ENCODE measurements around the gene SHISAL1. TPM values are rescaled to one million over a fixed set of nuclear protein-coding genes. Genes with fewer than 3 reads are reported as not detected.
"Not testable (repeated sequence)": the region's sequence is repeated elsewhere in the genome, so short reads cannot be mapped to it uniquely, and the experiment has no call there.

Gene SHISAL1
- total RNA-seq, 2 donors from 2014 or later = not detected

GRCh38 chr22:44311104-44311854 is 1.5 kb downstream of the SHISAL1 start:
- Mint-ChIP-seq H3K4me1 (ENCODE audit: low read depth in 2 of 2) (peaks cover 10 to 13% of the 10 kb centered on the region in 2 donors), H3K27me3 (no peaks in the 10 kb centered on the region), H3K27ac (no peak overlapping the region), H3K4me3 (no peak overlapping the region), H3K9me3 (no peaks in the 10 kb centered on the region), H3K36me3 (no peaks in the 10 kb centered on the region)
- no peak for DNase-seq (ENCODE audit: low spot score)
- ATAC-seq = no peak

GRCh38 chr22:44309647-44310046 is 3.1 kb downstream of the SHISAL1 start:
- no peak overlapping the region for H3K27ac Mint-ChIP-seq

DNA sequence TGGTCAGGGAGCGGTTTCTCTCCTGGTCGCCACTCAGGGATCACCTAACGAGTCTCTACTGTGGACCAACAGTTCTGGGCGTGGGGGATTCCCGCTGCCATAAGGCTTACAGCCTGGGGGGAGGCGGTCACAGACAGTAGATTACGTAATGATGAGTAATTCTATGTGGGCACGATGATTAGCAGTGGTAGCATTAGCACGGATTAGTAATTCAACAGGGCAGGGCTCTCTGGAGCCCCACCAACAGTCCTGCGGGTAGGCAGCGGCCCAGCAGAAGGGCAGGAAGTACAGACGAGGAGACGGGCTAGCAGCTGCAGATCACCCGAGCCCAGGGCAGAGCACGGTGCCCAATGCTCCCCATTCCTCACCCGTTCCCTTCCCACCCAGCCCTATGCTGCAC is 3.6 kb downstream of the SHISAL1 start:
- Mint-ChIP-seq H3K4me1 (ENCODE audit: low read depth in 2 of 2) (peaks cover under 1 to 3% of the 10 kb centered on the region in 2 donors), H3K4me3 (no peak overlapping the region), H3K36me3 (no peaks in the 10 kb centered on the region), H3K27ac (no peak overlapping the region), H3K27me3 (no peaks in the 10 kb centered on the region), H3K9me3 (no peaks in the 10 kb centered on the region)
- no peak for DNase-seq (ENCODE audit: low spot score)
- peak; percentile 66 to 67 for ATAC-seq

More at GRCh38 chr22:44309647-44310046, 3.1 kb downstream of the SHISAL1 start:
- DNase-seq (ENCODE audit: low spot score) = no peak
- peaks cover 5 to 8% of the 10 kb centered on the region in 2 donors for H3K4me1 Mint-ChIP-seq (ENCODE audit: low read depth in 2 of 2)
- ATAC-seq = no peak
- H3K9me3 Mint-ChIP-seq = no peaks in the 10 kb centered on the region
- H3K4me3 Mint-ChIP-seq = no peak overlapping the region
- H3K36me3 Mint-ChIP-seq = no peaks in the 10 kb centered on the region
- H3K27me3 Mint-ChIP-seq = no peaks in the 10 kb centered on the region

- no peaks in the 10 kb centered on the region for H3K27me3 Mint-ChIP-seq
- no peaks in the 10 kb centered on the region for H3K9me3 Mint-ChIP-seq
- DNase-seq (ENCODE audit: low spot score) = no peak
- no peak overlapping the region for H3K4me3 Mint-ChIP-seq
- ATAC-seq = no peak
- no peak overlapping the region for H3K27ac Mint-ChIP-seq
- H3K36me3 Mint-ChIP-seq = no peaks in the 10 kb centered on the region
- peaks cover 0 to 3% of the 10 kb centered on the region in 2 donors for H3K4me1 Mint-ChIP-seq (ENCODE audit: low read depth in 2 of 2)
These were observed 5.1 kb downstream of the SHISAL1 start for GRCh38 chr22:44307509-44308169.

DNA sequence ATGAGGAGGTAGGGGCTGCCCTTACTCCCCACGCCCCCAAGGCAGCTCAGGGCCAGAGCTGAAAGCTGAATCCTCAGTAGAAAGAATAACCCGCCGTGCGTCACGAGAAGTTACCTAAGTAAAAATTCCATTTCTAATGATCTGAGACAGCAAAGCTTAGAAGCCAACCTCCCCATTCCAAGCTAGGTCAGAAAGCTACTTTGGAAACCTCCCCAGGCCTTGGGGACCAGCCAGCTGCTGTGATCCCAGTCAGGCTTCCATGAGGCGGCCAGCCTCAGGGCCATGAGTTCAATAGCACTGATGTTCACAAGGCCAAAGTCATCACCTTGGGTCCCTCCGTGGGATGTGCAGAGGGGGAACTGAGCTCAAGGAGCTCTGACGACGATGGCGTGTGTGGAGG is 6.9 kb downstream of the SHISAL1 start:
- Mint-ChIP-seq H3K27me3 (peaks cover 0 to 3% of the 10 kb centered on the region in 2 donors), H3K9me3 (no peaks in the 10 kb centered on the region)

GRCh38 chr22:44305455-44305854 is 7.3 kb downstream of the SHISAL1 start:
- DNase-seq (ENCODE audit: low spot score) (no peak), ATAC-seq (no peak)
- no peak overlapping the region for H3K27ac Mint-ChIP-seq
- no peaks in the 10 kb centered on the region for H3K36me3 Mint-ChIP-seq
- no peak overlapping the region for H3K4me3 Mint-ChIP-seq
- H3K4me1 Mint-ChIP-seq (ENCODE audit: low read depth in 2 of 2) = peaks cover 0 to 3% of the 10 kb centered on the region in 2 donors
- H3K9me3 Mint-ChIP-seq = no peaks in the 10 kb centered on the region
- peaks cover 0 to 3% of the 10 kb centered on the region in 2 donors for H3K27me3 Mint-ChIP-seq

More for the DNA sequence above, 6.9 kb downstream of the SHISAL1 start:
- no peak overlapping the region for H3K4me3 Mint-ChIP-seq
- no peak overlapping the region for H3K27ac Mint-ChIP-seq
- ATAC-seq (no peak), DNase-seq (ENCODE audit: low spot score) (no peak)
- peaks cover 0 to 3% of the 10 kb centered on the region in 2 donors for H3K4me1 Mint-ChIP-seq (ENCODE audit: low read depth in 2 of 2)
- H3K36me3 Mint-ChIP-seq = no peaks in the 10 kb centered on the region

GRCh38 chr22:44304911-44305310 is 7.8 kb downstream of the SHISAL1 start:
- DNase-seq (ENCODE audit: low spot score) (no peak), ATAC-seq (no peak)
- H3K27me3 Mint-ChIP-seq = peaks cover 3 to 5% of the 10 kb centered on the region in 2 donors
- H3K4me1 Mint-ChIP-seq (ENCODE audit: low read depth in 2 of 2) = peaks cover 0 to 3% of the 10 kb centered on the region in 2 donors
- H3K27ac Mint-ChIP-seq = no peak overlapping the region
- H3K4me3 Mint-ChIP-seq = no peak overlapping the region
- no peaks in the 10 kb centered on the region for H3K9me3 Mint-ChIP-seq
- no peaks in the 10 kb centered on the region for H3K36me3 Mint-ChIP-seq

DNA sequence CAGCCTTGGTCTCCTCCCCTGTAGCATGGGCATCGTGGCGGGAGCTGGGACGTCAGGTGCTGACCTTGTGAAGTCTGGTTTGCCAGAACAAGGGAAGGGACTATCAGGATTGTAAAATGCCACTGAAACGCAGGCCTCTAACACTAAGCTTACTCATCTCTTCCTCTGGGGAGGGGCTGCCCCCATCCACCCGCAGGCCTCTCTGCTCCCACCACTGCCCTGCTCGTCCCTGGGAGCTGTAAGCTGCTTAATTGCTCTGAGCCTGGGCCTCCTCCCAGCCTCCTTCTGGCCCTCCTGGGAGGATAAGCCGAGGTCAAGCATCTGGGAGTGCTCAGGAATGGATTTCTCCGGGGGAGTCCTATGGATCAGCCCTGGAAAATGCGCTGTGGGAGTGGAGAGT is 8.4 kb downstream of the SHISAL1 start:
- H3K36me3 Mint-ChIP-seq = no peaks in the 10 kb centered on the region
- H3K4me1 Mint-ChIP-seq (ENCODE audit: low read depth in 2 of 2) = peaks cover 0 to 3% of the 10 kb centered on the region in 2 donors
- H3K27me3 Mint-ChIP-seq = peaks cover 9 to 10% of the 10 kb centered on the region in 2 donors
- DNase-seq (ENCODE audit: low spot score) (no peak), ATAC-seq (no peak)
- no peaks in the 10 kb centered on the region for H3K9me3 Mint-ChIP-seq
- no peak overlapping the region for H3K27ac Mint-ChIP-seq
- no peak overlapping the region for H3K4me3 Mint-ChIP-seq

DNA sequence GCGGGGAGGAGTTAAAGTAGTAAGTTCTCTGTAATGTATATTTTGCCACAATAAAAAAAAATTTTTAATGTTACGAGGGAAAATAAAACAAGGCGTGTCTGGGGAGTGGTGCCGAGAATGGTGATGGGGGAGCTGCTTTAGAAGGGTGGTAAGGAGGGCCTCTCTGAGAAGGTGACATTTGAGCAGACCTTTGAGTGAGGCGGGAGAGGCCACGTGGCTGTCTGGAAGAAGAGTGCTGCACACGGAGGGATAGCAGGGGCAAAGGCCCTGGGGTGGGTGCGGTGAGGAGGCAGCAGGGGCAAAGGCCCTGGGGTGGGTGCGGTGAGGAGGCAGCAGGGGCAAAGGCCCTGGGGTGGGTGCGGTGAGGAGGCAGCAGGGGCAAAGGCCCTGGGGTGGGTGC is 10.4 kb downstream of the SHISAL1 start:
- H3K27me3 Mint-ChIP-seq; H3K4me1 Mint-ChIP-seq (ENCODE audit: low read depth in 2 of 2); H3K36me3 Mint-ChIP-seq; H3K27ac Mint-ChIP-seq; DNase-seq (ENCODE audit: low spot score); H3K4me3 Mint-ChIP-seq; H3K9me3 Mint-ChIP-seq; ATAC-seq: not testable (repeated sequence)

GRCh38 chr22:44301039-44301438 is 11.7 kb downstream of the SHISAL1 start:
- H3K4me1 Mint-ChIP-seq (ENCODE audit: low read depth in 2 of 2) = no peaks in the 10 kb centered on the region
- no peak overlapping the region for H3K27ac Mint-ChIP-seq
- no peaks in the 10 kb centered on the region for H3K9me3 Mint-ChIP-seq
- no peaks in the 10 kb centered on the region for H3K36me3 Mint-ChIP-seq
- H3K27me3 Mint-ChIP-seq = peaks cover 10% of the 10 kb centered on the region in 2 donors
- DNase-seq (ENCODE audit: low spot score) = no peak
- ATAC-seq = no peak
- no peak overlapping the region for H3K4me3 Mint-ChIP-seq

DNA sequence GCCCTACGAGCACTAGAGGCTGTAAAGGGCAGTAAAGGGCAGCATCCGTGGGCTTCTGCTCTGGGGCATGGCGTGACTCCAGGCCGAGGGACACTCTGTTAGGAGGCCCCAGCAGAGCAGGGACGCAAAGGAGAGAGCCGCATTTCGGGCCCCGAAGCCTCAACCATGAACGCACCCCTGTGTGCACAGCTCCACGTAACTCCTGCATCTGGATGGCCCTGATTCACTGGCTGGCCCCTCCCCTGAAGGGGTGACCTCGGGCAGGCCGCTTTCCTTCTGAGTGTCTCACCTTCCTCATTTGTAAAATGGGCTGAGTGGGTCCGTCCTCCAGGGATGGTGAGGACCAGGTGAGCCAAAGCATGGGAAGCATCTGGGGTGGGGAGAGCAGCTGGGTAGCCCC is 13.6 kb downstream of the SHISAL1 start:
- no peaks in the 10 kb centered on the region for H3K4me1 Mint-ChIP-seq (ENCODE audit: low read depth in 2 of 2)
- no peaks in the 10 kb centered on the region for H3K36me3 Mint-ChIP-seq
- no peaks in the 10 kb centered on the region for H3K9me3 Mint-ChIP-seq
- ATAC-seq (peak in 1 of 2 donors; percentile 29), DNase-seq (ENCODE audit: low spot score) (no peak)
- peaks cover 10% of the 10 kb centered on the region in 2 donors for H3K27me3 Mint-ChIP-seq
- H3K4me3 Mint-ChIP-seq = no peak overlapping the region
- no peak overlapping the region for H3K27ac Mint-ChIP-seq

DNA sequence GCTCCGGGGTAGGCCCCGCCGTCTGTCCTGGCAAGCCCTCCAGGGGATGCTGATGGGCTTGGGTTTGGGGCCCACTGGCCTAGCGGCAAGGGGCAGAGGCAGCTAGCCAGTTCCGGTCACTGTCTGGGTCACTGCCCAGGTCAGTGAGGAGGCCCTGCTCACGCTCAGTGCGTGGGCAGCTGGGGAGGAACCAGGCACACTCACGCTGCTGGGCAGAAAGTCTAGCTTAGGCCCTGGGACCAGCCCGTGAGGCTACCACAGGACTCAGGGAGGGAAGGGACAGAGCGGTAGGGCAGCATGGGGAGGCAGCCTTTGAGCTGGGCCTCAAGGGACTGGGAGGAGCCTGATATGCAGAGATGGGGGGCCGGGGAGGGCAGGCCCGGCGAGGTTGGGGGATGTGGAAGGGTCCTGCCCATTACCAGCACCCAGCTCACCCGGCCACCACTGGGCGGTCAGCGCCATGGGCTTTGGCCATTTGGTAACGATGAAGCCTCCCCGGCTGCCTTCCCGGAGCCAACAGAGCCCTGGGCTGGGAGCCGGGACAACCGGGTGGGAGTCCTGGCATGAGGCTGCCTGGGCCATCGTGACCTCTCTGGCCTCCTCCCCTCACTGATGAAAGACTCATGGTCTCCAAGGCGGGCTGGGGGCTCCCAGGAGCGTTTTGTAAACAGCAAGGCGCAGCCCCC is 14.2 kb downstream of the SHISAL1 start:
- no peak overlapping the region for H3K4me3 Mint-ChIP-seq
- H3K27me3 Mint-ChIP-seq = peaks cover 10% of the 10 kb centered on the region in 2 donors
- H3K4me1 Mint-ChIP-seq (ENCODE audit: low read depth in 2 of 2) = no peaks in the 10 kb centered on the region
- no peak for DNase-seq (ENCODE audit: low spot score)
- H3K9me3 Mint-ChIP-seq = no peaks in the 10 kb centered on the region
- H3K36me3 Mint-ChIP-seq = no peaks in the 10 kb centered on the region
- peak; percentile 11 to 38 for ATAC-seq
- no peak overlapping the region for H3K27ac Mint-ChIP-seq

DNA sequence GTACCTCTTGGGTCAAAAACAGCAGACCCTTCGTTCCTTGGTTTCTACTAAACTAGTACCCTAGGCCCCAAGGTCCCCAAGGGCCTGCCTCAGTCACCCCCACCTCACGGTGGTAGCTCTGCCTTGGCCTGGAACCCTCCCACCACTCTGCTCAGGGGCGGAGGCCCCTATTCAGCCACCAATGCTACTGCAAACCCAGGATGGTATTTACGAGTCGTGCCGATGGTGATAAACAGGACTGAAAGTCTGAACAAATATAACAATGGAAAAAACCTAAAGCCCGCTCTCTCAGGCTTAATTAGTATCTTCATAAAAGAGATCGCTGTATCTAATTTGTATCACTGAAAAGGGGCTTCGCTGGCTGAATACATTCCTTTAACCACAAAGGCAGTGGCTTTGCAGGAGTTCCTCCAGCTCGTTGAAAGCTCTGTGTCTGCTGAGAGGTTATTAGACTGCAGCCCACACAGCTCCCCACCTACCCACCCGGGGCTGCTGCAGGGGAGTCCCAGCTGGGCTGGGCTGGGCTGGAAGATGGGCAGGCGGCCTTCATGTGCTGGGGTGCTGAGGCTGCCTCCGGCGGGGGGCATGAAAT is 15.2 kb downstream of the SHISAL1 start:
- Mint-ChIP-seq H3K9me3 (no peaks in the 10 kb centered on the region), H3K27ac (no peak overlapping the region), H3K4me3 (no peak overlapping the region), H3K36me3 (no peaks in the 10 kb centered on the region), H3K4me1 (ENCODE audit: low read depth in 2 of 2) (no peaks in the 10 kb centered on the region), H3K27me3 (peaks cover 10% of the 10 kb centered on the region in 2 donors)
- ATAC-seq (no peak), DNase-seq (ENCODE audit: low spot score) (no peak)
